GM21447 (cell line): ENCODE results near the gene GRAMD4.
"Not testable (repeated sequence)": the region's sequence is repeated elsewhere in the genome, so short reads cannot be mapped to it uniquely, and the experiment has no call there.

Experiments used
- ATAC-seq: cut with Tn5 transposase; IDR thresholded peaks from one replicate; pipeline ENCODE4 v1.9.1; 2021; ENCODE audit not compliant: unreplicated experiment

The GRAMD4 gene

GRCh38 chr22:46634973-46635685 lies 14.9 kb downstream of the GRAMD4 start:
- ATAC-seq = not testable (repeated sequence)

GRCh38 chr22:46635756-46636155 lies 15.6 kb downstream of the GRAMD4 start:
- no peak for ATAC-seq

GRCh38 chr22:46636221-46637002 lies 16.2 kb downstream of the GRAMD4 start:
- no peak for ATAC-seq

GRCh38 chr22:46637711-46638600 lies 17.8 kb downstream of the GRAMD4 start:
- ATAC-seq = no peak

GRCh38 chr22:46638601-46639431 lies 18.6 kb downstream of the GRAMD4 start:
- ATAC-seq = no peak

- no peak for ATAC-seq
These were observed 19.7 kb downstream of the GRAMD4 start for GRCh38 chr22:46639843-46640242.

GRCh38 chr22:46640293-46641055 lies 20.3 kb downstream of the GRAMD4 start:
- no peak for ATAC-seq

- ATAC-seq = no peak
These were observed 21.7 kb downstream of the GRAMD4 start for GRCh38 chr22:46641811-46642266.

- not testable (repeated sequence) for ATAC-seq
These were observed 22.8 kb downstream of the GRAMD4 start for GRCh38 chr22:46642840-46643480.

- ATAC-seq = no peak
These were observed 26.5 kb downstream of the GRAMD4 start for GRCh38 chr22:46646531-46647215.

- ATAC-seq = not testable (repeated sequence)
These were observed 28.1 kb downstream of the GRAMD4 start for GRCh38 chr22:46648225-46648820.

GRCh38 chr22:46649141-46650077 lies 29.2 kb downstream of the GRAMD4 start:
- ATAC-seq = no peak

GRCh38 chr22:46650078-46650810 lies 30.1 kb downstream of the GRAMD4 start:
- ATAC-seq = no peak

GRCh38 chr22:46651316-46651715 lies 31.1 kb downstream of the GRAMD4 start:
- ATAC-seq = no peak

- ATAC-seq = no peak
These were observed 32.1 kb downstream of the GRAMD4 start for GRCh38 chr22:46652081-46652846.
